HG03460 (cell line): ENCODE results near the gene CHADL.
"Not testable (repeated sequence)": the region's sequence is repeated elsewhere in the genome, so short reads cannot be mapped to it uniquely, and the experiment has no call there.

Source experiments
- ATAC-seq: cut with Tn5 transposase; IDR thresholded peaks from one replicate; pipeline ENCODE4 v1.9.1; 2021; ENCODE audit not compliant: unreplicated experiment

Gene CHADL

GRCh38 chr22:41191467-41191866 is 49.3 kb downstream of the CHADL start:
- ATAC-seq: no peak

GRCh38 chr22:41184679-41185078 is 56.1 kb downstream of the CHADL start:
- no peak for ATAC-seq

GRCh38 chr22:41181349-41182241 is 59.1 kb downstream of the CHADL start:
- ATAC-seq: no peak

- no peak for ATAC-seq
Measured at GRCh38 chr22:41180926-41181325, 59.8 kb downstream of the CHADL start.

GRCh38 chr22:41180362-41180761 is 60.4 kb downstream of the CHADL start:
- ATAC-seq: not testable (repeated sequence)
